Ascending aorta (tissue), 2 donors: Measurements from ENCODE around the gene LAMA4. TPM values are rescaled to one million over a fixed set of nuclear protein-coding genes. Genes with fewer than 3 reads are reported as not detected.

Experiments used
- DNase-seq, 2 donors: peaks; one replicate each; pipeline ENCODE4 v3.0.0-alpha.2; 2019; ENCODE audit warnings: low spot score in 2 of 2
- H3K27ac ChIP-seq, 2 donors: fragments of 200-600 bp; sonication (generic); one replicate each; pipeline ENCODE4 v1.5.1; 2016 to 2017; ENCODE audit warnings: mild to moderate bottlenecking in 1 of 2
- H3K27me3 ChIP-seq: fragments of 200-600 bp; sonication (generic); one replicate; pipeline ENCODE4 v1.5.1; 2017
- H3K36me3 ChIP-seq, 2 donors: fragments of 200-600 bp; sonication (generic); one replicate each; pipeline ENCODE4 v1.5.1; 2016
- H3K4me1 ChIP-seq, 2 donors: fragments of 200-600 bp; sonication (generic); one replicate each; pipeline ENCODE4 v1.5.1; 2016 to 2017; ENCODE audit warnings: mild to moderate bottlenecking in 1 of 2
- H3K4me3 ChIP-seq, 2 donors: fragments of 200-600 bp; sonication (generic); one replicate each; pipeline ENCODE4 v1.5.1; 2016 to 2017; ENCODE audit warnings: mild to moderate bottlenecking in 1 of 2
- H3K9me3 ChIP-seq, 2 donors: fragments of 200-600 bp; sonication (generic); one replicate each; pipeline ENCODE4 v1.5.1; 2016
- intact Hi-C: fragments of 100-400 bp; cut with DNase I; formaldehyde crosslinking; loops from one replicate; pipeline ENCODE4 v1.15.1; 2023
- total RNA-seq: library from RNA; depleted of rRNA; stranded (reverse); fragments of >200 nt; gene quantifications from one replicate; pipeline ENCODE4 v1.1.0, GENCODE V29; 2016
- TF ChIP-seq, protein P1 (sequence below), 3 experiments: fragments of 200-600 bp in 2 of 3; fragments of 450-650 bp in 1 of 3; sonication (generic) in 2 of 3; IDR thresholded peaks; one replicate each; pipeline ENCODE4 v1.5.1; 2016 to 2019; ENCODE audit warnings: antibody characterized with exemption in 3 of 3, mild to moderate bottlenecking in 1 of 3, moderate library complexity in 1 of 3

The LAMA4 gene
- total RNA-seq, 1 donor from 2014 or later = 49.0 TPM

- TF ChIP-seq, protein P1, sequence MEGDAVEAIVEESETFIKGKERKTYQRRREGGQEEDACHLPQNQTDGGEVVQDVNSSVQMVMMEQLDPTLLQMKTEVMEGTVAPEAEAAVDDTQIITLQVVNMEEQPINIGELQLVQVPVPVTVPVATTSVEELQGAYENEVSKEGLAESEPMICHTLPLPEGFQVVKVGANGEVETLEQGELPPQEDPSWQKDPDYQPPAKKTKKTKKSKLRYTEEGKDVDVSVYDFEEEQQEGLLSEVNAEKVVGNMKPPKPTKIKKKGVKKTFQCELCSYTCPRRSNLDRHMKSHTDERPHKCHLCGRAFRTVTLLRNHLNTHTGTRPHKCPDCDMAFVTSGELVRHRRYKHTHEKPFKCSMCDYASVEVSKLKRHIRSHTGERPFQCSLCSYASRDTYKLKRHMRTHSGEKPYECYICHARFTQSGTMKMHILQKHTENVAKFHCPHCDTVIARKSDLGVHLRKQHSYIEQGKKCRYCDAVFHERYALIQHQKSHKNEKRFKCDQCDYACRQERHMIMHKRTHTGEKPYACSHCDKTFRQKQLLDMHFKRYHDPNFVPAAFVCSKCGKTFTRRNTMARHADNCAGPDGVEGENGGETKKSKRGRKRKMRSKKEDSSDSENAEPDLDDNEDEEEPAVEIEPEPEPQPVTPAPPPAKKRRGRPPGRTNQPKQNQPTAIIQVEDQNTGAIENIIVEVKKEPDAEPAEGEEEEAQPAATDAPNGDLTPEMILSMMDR (IDR thresholded peaks at IDR 0.05) = no peak
- Histone ChIP-seq H3K4me3 (no peak overlapping the region), H3K4me1 (peaks cover 0 to 2% of the 10 kb centered on the region in 2 donors), H3K27ac (no peak overlapping the region), H3K27me3 (no peaks in the 10 kb centered on the region), H3K36me3 (no peaks in the 10 kb centered on the region), H3K9me3 (no peaks in the 10 kb centered on the region)
- intact Hi-C loops = no loop called here
- no peak for DNase-seq
These were observed 46.6 kb downstream of the LAMA4 start for GRCh38 chr6:112207776-112208175.

DNA sequence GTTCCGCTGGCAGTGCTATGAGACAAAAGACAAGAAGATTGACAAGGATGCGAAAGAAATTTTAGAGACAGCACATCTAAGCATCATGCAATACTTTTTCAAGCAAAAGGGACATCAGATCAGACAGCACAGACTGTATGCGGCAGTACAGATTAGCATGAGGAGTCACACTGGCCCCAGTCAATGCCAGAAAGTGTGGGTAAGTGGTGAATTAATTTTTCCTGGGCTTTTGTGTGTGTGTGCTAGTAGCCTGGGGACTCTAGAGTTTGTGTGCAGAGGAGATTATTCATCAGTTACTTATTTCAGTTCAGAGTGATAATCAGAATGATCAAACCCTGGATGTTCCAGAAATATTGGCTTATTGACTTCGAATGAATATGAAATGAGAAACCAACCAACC lies 47.2 kb downstream of the LAMA4 start:
- Histone ChIP-seq H3K36me3 (no peaks in the 10 kb centered on the region), H3K9me3 (no peaks in the 10 kb centered on the region), H3K27me3 (no peaks in the 10 kb centered on the region), H3K27ac (no peak overlapping the region), H3K4me3 (no peak overlapping the region), H3K4me1 (peaks cover 0 to 2% of the 10 kb centered on the region in 2 donors)
- TF ChIP-seq, protein P1 (IDR thresholded peaks at IDR 0.05) = no peak
- intact Hi-C loops = no loop called here
- DNase-seq = no peak

DNA sequence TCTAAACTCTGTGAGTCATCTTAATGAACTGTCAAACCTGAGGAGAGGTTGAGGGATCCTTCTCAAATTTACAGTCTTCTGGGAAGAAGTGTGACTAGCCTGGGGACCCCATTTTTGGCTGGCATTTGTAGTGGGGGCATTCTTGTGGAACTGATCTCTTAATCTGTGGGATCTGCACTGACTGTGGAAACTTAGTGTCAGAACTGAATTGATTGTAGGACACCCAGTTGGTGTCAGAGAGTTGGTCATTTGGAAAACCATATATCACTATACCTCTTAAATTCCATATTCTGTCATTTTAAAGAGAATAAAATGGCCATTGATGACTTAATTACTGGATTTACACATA lies 48.3 kb downstream of the LAMA4 start:
- no peak overlapping the region for H3K4me3 ChIP-seq
- TF ChIP-seq, protein P1 (IDR thresholded peaks at IDR 0.05) = no peak
- H3K4me1 ChIP-seq = peaks cover 0 to 2% of the 10 kb centered on the region in 2 donors
- no peaks in the 10 kb centered on the region for H3K36me3 ChIP-seq
- H3K9me3 ChIP-seq = no peaks in the 10 kb centered on the region
- no peak for DNase-seq
- no peaks in the 10 kb centered on the region for H3K27me3 ChIP-seq
- intact Hi-C loops = no loop called here
- H3K27ac ChIP-seq = no peak overlapping the region

DNA sequence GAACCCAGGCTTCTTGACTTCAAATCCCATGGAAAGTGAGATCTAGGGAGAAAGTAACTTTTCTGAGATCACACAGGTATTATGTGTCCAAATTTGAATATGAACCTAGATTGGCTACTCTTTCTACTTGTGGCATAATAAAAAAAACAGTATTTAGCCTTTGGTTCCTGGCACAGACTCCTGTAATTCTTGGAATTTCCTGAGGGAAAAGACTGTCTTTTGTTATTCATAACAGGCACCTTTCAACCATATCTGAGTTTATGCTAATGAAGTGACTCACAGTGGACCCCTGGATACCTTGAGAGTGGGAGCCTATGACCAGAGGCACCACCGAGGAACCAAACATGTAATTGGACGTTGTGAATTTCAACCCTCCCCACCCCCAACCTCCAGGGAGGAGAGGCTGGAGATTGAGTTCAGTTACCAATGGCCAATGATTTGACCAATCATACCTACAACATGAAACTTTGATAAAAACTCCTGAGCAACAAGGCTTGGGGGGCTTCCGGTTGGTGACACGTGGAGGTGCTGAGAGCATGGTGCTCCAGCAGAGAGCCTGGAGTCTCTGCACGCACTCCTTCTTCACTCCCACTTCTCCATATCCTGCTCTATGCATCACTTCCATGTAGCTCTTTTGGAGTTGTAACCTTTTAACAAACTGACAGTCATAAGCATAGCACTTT lies 48.8 kb downstream of the LAMA4 start:
- no peaks in the 10 kb centered on the region for H3K9me3 ChIP-seq
- H3K4me1 ChIP-seq = peaks cover 0 to 2% of the 10 kb centered on the region in 2 donors
- intact Hi-C loops = no loop called here
- TF ChIP-seq, protein P1 (IDR thresholded peaks at IDR 0.05) = no peak
- H3K36me3 ChIP-seq = no peaks in the 10 kb centered on the region
- H3K27me3 ChIP-seq = no peaks in the 10 kb centered on the region
- no peak for DNase-seq
- H3K4me3 ChIP-seq = no peak overlapping the region
- H3K27ac ChIP-seq = no peak overlapping the region

DNA sequence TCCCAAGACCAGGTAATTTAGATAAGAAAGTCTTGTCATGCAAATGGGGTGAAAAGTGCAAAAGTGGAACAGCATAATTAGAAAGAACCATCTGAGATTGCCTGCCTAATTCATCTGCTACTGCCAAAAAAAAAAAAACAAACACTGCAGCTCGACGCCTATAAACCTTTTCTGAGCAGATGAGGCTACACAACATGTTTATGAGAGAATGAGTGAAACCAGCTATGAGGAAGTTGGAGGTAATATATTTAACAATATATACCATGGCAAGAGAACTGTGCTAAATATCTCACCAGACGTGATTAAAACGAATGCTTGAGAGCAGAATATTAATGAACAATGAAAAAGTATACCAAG lies 50.0 kb downstream of the LAMA4 start:
- Histone ChIP-seq H3K27me3 (no peaks in the 10 kb centered on the region), H3K4me3 (no peak overlapping the region), H3K4me1 (peaks cover 0 to 2% of the 10 kb centered on the region in 2 donors), H3K27ac (no peak overlapping the region), H3K36me3 (no peaks in the 10 kb centered on the region), H3K9me3 (no peaks in the 10 kb centered on the region)
- TF ChIP-seq, protein P1 (IDR thresholded peaks at IDR 0.05) = no peak
- intact Hi-C loops = no loop called here
- no peak for DNase-seq
